ENCODE measurements around the gene JPT2. TPM values are rescaled to one million over a fixed set of nuclear protein-coding genes. Genes with fewer than 3 reads are reported as not detected.

The JPT2 gene
- total and polyA plus RNA-seq, 2 donors (not counting 1 experiment from before 2014, with no cell fraction given): 15.5 to 41.2 TPM

- H3K27me3 ChIP-seq (ENCODE audit: control insufficient read depth, insufficient read depth, low read length): no peaks in the 10 kb centered on the region
- TF ChIP-seq CTCF (conservative IDR thresholded peaks at IDR 0.05 in 1 of 2, IDR thresholded peaks at IDR 0.05 in 1 of 2; ENCODE audit: low read depth in 1 of 2, low read length in 2 of 2): no peak
- no peak for TF ChIP-seq EZH2 (IDR thresholded peaks at IDR 0.05; ENCODE audit: low read length, missing control alignments)
- H3K4me1 ChIP-seq (ENCODE audit: control insufficient read depth, extremely low read depth, insufficient read depth, low read length): no peaks in the 10 kb centered on the region
- H3K4me3 ChIP-seq (replicated peaks in 1 of 4; ENCODE audit: control extremely low read depth in 1 of 4, insufficient read depth in 1 of 4, low read depth in 3 of 4, low read length in 4 of 4): no peak overlapping the region
- peaks cover 19% of the 10 kb centered on the region for H3K36me3 ChIP-seq (ENCODE audit: control insufficient read depth, insufficient read depth, low read length)
- no peak for DNase-seq (ENCODE audit: low read depth in 2 of 2)
- H4K20me1 ChIP-seq (ENCODE audit: control insufficient read depth, extremely low read depth, insufficient read depth, low read length): no peaks in the 10 kb centered on the region
- H3K9ac ChIP-seq (ENCODE audit: insufficient read depth, low read length): no peak overlapping the region
- no peaks in the 10 kb centered on the region for H3K79me2 ChIP-seq (ENCODE audit: control insufficient read depth, insufficient read depth, low read length)
- no peak overlapping the region for H3K27ac ChIP-seq (ENCODE audit: insufficient read depth, low read length)
- no peaks in the 10 kb centered on the region for H3K9me3 ChIP-seq (ENCODE audit: control insufficient read depth, insufficient read depth, low read depth, low read length)
- H2AFZ ChIP-seq (ENCODE audit: low read length): no peak overlapping the region
- H3K4me2 ChIP-seq (ENCODE audit: extremely low read depth, insufficient read depth, low read length): no peak overlapping the region
Measured at GRCh38 chr16:1651974-1652312, 26.1 kb upstream of the JPT2 start.

GRCh38 chr16:1653023-1653422 lies 25.1 kb upstream of the JPT2 start:
- Histone ChIP-seq H3K4me1 (ENCODE audit: control insufficient read depth, extremely low read depth, insufficient read depth, low read length) (no peaks in the 10 kb centered on the region), H3K9me3 (ENCODE audit: control insufficient read depth, insufficient read depth, low read depth, low read length) (no peaks in the 10 kb centered on the region), H3K36me3 (ENCODE audit: control insufficient read depth, insufficient read depth, low read length) (peaks cover 19% of the 10 kb centered on the region), H3K27me3 (ENCODE audit: control insufficient read depth, insufficient read depth, low read length) (no peaks in the 10 kb centered on the region), H3K9ac (ENCODE audit: insufficient read depth, low read length) (no peak overlapping the region), H4K20me1 (ENCODE audit: control insufficient read depth, extremely low read depth, insufficient read depth, low read length) (no peaks in the 10 kb centered on the region), H3K4me2 (ENCODE audit: extremely low read depth, insufficient read depth, low read length) (no peak overlapping the region), H3K4me3 (replicated peaks in 1 of 4; ENCODE audit: control extremely low read depth in 1 of 4, insufficient read depth in 1 of 4, low read depth in 3 of 4, low read length in 4 of 4) (no peak overlapping the region), H3K27ac (ENCODE audit: insufficient read depth, low read length) (no peak overlapping the region), H2AFZ (ENCODE audit: low read length) (no peak overlapping the region), H3K79me2 (ENCODE audit: control insufficient read depth, insufficient read depth, low read length) (no peaks in the 10 kb centered on the region)
- TF ChIP-seq CTCF (conservative IDR thresholded peaks at IDR 0.05 in 1 of 2, IDR thresholded peaks at IDR 0.05 in 1 of 2; ENCODE audit: low read depth in 1 of 2, low read length in 2 of 2) (no peak), EZH2 (IDR thresholded peaks at IDR 0.05; ENCODE audit: low read length, missing control alignments) (no peak)
- no peak for DNase-seq (ENCODE audit: low read depth in 2 of 2)

GRCh38 chr16:1654505-1655268 lies 23.4 kb upstream of the JPT2 start:
- Histone ChIP-seq H3K4me3 (replicated peaks in 1 of 4; ENCODE audit: control extremely low read depth in 1 of 4, insufficient read depth in 1 of 4, low read depth in 3 of 4, low read length in 4 of 4) (no peak overlapping the region), H3K4me2 (ENCODE audit: extremely low read depth, insufficient read depth, low read length) (no peak overlapping the region), H3K36me3 (ENCODE audit: control insufficient read depth, insufficient read depth, low read length) (peaks cover 20% of the 10 kb centered on the region), H2AFZ (ENCODE audit: low read length) (no peak overlapping the region), H3K27ac (ENCODE audit: insufficient read depth, low read length) (no peak overlapping the region), H3K9me3 (ENCODE audit: control insufficient read depth, insufficient read depth, low read depth, low read length) (no peaks in the 10 kb centered on the region), H3K9ac (ENCODE audit: insufficient read depth, low read length) (no peak overlapping the region), H3K27me3 (ENCODE audit: control insufficient read depth, insufficient read depth, low read length) (no peaks in the 10 kb centered on the region), H3K79me2 (ENCODE audit: control insufficient read depth, insufficient read depth, low read length) (no peaks in the 10 kb centered on the region), H4K20me1 (ENCODE audit: control insufficient read depth, extremely low read depth, insufficient read depth, low read length) (no peaks in the 10 kb centered on the region), H3K4me1 (ENCODE audit: control insufficient read depth, extremely low read depth, insufficient read depth, low read length) (no peaks in the 10 kb centered on the region)
- no peak for DNase-seq (ENCODE audit: low read depth in 2 of 2)
- TF ChIP-seq CTCF (conservative IDR thresholded peaks at IDR 0.05 in 1 of 2, IDR thresholded peaks at IDR 0.05 in 1 of 2; ENCODE audit: low read depth in 1 of 2, low read length in 2 of 2) (no peak), EZH2 (IDR thresholded peaks at IDR 0.05; ENCODE audit: low read length, missing control alignments) (no peak)
